ENCODE results near the gene ANAPC15. TPM values are rescaled to one million over a fixed set of nuclear protein-coding genes. Genes with fewer than 3 reads are reported as not detected.

ANAPC15 gene
- total RNA-seq, 1 experiment from 2014 or later, result 65.6 TPM

DNA sequence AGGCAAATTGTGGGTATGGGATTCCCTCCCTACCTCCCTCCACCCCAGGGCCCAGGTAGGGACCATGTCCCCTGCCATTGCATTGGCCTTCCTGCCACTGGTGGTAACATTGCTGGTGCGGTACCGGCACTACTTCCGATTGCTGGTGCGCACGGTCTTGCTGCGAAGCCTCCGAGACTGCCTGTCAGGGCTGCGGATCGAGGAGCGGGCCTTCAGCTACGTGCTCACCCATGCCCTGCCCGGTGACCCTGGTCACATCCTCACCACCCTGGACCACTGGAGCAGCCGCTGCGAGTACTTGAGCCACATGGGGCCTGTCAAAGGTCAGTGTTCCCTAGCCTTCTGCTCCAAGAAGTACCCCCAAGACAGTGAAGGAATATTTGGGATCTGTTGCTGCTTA lies 6.6 kb downstream of the ANAPC15 start, which contains the start of gene TOMT:
Gene TOMT, plus strand, starts transcription at position 37 of the 400 bp plus-strand sequence. Its CDS starts 28 bp downstream, at position 65.
- no peak within 1 kb of the TSS for H3K4me2 ChIP-seq (ENCODE audit: low read length)
- CTCF ChIA-PET, result no interaction called here
- TF ChIP-seq EZH2phosphoT487 (IDR thresholded peaks at IDR 0.05; ENCODE audit: borderline replicate concordance) (no peak), MAX (IDR thresholded peaks at IDR 0.05) (no peak), ZFX (IDR thresholded peaks at IDR 0.05) (no peak), ZBTB33 (IDR thresholded peaks at IDR 0.05; ENCODE audit: extremely low read depth, insufficient replicate concordance, low read length) (no peak), REST (IDR thresholded peaks at IDR 0.05; ENCODE audit: low read depth) (no peak), RAD21 (IDR thresholded peaks at IDR 0.05; ENCODE audit: low read depth) (no peak), POLR2A (IDR thresholded peaks at IDR 0.05; ENCODE audit: borderline replicate concordance, extremely low read depth, insufficient read depth, insufficient read length) (no peak), CBX3 (IDR thresholded peaks at IDR 0.05; ENCODE audit: low read depth) (no peak), FOSL1 (IDR thresholded peaks at IDR 0.05; ENCODE audit: low read depth) (no peak), ATF3 (IDR thresholded peaks at IDR 0.05) (no peak), JUND (IDR thresholded peaks at IDR 0.05) (no peak), SRF (IDR thresholded peaks at IDR 0.05; ENCODE audit: low read depth) (no peak), POLR2AphosphoS5 (IDR thresholded peaks at IDR 0.05; ENCODE audit: low read depth, low read length) (no peak), ZNF274 (IDR thresholded peaks at IDR 0.05; ENCODE audit: low read depth, low read length) (no peak), TCF7L2 (IDR thresholded peaks at IDR 0.05; ENCODE audit: borderline replicate concordance, extremely low read depth, insufficient read depth, insufficient read length) (no peak), SP1 (IDR thresholded peaks at IDR 0.05; ENCODE audit: low read depth) (no peak)
- TF ChIP-seq, protein P1, sequence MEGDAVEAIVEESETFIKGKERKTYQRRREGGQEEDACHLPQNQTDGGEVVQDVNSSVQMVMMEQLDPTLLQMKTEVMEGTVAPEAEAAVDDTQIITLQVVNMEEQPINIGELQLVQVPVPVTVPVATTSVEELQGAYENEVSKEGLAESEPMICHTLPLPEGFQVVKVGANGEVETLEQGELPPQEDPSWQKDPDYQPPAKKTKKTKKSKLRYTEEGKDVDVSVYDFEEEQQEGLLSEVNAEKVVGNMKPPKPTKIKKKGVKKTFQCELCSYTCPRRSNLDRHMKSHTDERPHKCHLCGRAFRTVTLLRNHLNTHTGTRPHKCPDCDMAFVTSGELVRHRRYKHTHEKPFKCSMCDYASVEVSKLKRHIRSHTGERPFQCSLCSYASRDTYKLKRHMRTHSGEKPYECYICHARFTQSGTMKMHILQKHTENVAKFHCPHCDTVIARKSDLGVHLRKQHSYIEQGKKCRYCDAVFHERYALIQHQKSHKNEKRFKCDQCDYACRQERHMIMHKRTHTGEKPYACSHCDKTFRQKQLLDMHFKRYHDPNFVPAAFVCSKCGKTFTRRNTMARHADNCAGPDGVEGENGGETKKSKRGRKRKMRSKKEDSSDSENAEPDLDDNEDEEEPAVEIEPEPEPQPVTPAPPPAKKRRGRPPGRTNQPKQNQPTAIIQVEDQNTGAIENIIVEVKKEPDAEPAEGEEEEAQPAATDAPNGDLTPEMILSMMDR (IDR thresholded peaks at IDR 0.05 in 2 of 3, conservative IDR thresholded peaks at IDR 0.05 in 1 of 3; ENCODE audit: borderline replicate concordance in 1 of 3, insufficient read depth in 1 of 3, low read depth in 2 of 3, low read length in 2 of 3), result no peak
- no peak within 1 kb of the TSS for H3K9ac ChIP-seq (ENCODE audit: low read length)
- peaks cover 22% of the 10 kb centered on the region for H3K79me2 ChIP-seq (ENCODE audit: insufficient read depth, low read length)
- no TSS peak for BruUV-seq (replicated peaks)
- no peak for ATAC-seq
- intact Hi-C loops (cut with micrococcal nuclease), result no loop called here
- POLR2A ChIA-PET, result no interaction called here
- no peaks in the 10 kb centered on the region for H3K36me3 ChIP-seq (ENCODE audit: control insufficient read depth in 1 of 2, insufficient read depth in 2 of 2, low read length in 2 of 2)
- no peaks in the 10 kb centered on the region for H3K9me3 ChIP-seq (ENCODE audit: control insufficient read depth in 1 of 2, insufficient read depth in 1 of 2, low read depth in 1 of 2, low read length in 2 of 2)
- peaks cover 11 to 18% of the 10 kb centered on the region in 2 experiments; a peak in 3 of 4 replicates for H3K4me1 ChIP-seq (ENCODE audit: control insufficient read depth in 1 of 2, insufficient read depth in 2 of 2, low read length in 2 of 2)
- H2AFZ ChIP-seq (ENCODE audit: low read depth, low read length, poor library complexity, severe bottlenecking), result no peak within 1 kb of the TSS
- H4K20me1 ChIP-seq (ENCODE audit: insufficient read depth), result no peaks in the 10 kb centered on the region
- no peak within 1 kb of the TSS for H3K27ac ChIP-seq (ENCODE audit: low read depth, low read length)
- H3K9me2 ChIP-seq (ENCODE audit: insufficient read depth), result no peaks in the 10 kb centered on the region
- no peak for DNase-seq (ENCODE audit: low read depth, low spot score)
- no peaks in the 10 kb centered on the region for H3K27me3 ChIP-seq (ENCODE audit: insufficient read depth, low read length)
- H3K4me3 ChIP-seq (replicated peaks in 1 of 2; ENCODE audit: low read depth in 1 of 2, low read length in 2 of 2), result no peak within 1 kb of the TSS
- RAD21 ChIA-PET (ENCODE audit: low non-redundant PET in 1 of 2, low total read pairs in 2 of 2, uncharacterized antibody in 2 of 2, unreplicated experiment in 2 of 2), result interaction anchor here in 1 of 2 experiments (0.6 kb wide), 1 partner anchor 21 kb away, joined by 5 read pairs; no protein-coding TSS in a partner anchor

All from HCT116 (cell line).